ENCODE measurements around the gene AGAP1. TPM values are rescaled to one million over a fixed set of nuclear protein-coding genes. Genes with fewer than 3 reads are reported as not detected.
"Not testable (repeated sequence)": the region's sequence is repeated elsewhere in the genome, so short reads cannot be mapped to it uniquely, and the experiment has no call there.

Gene AGAP1
- total RNA-seq, 1 donor from 2014 or later = 17.5 TPM

- no peak overlapping the region for H3K4me3 ChIP-seq (ENCODE audit: low read depth, low read length)
- no peak for DNase-seq (ENCODE audit: low read depth)
These were observed 637.3 kb downstream of the AGAP1 start for GRCh38 chr2:236131073-236131692.

DNA sequence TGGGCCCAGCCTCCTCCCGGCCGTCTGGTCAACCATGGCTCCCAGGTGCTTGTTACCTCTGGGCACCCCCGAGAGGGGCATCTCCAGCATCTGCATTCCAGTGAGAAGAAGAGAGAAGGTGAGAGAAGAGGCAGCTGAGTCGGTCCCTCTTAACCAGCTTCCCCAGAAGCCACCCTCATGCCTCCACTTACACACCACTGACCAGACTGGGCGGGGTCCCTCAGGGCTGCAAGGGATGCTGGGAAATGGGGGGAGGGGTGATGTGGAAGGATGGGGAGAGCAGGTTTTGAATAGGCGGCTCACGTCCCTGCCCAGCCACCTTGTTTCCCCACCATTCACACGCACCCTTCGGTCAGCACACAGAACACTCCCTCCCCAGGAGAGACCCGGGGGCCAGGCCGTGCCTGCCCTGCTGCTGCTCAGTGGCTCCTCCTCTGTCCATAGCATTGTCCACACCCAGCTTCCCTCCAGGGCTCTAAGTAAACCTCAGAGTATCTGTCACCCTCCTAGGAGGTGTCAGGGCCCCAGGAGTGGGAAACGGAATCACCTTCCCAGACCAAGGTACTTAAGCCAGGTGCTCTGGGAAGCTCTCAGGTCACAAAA is 639.7 kb downstream of the AGAP1 start:
- no peak overlapping the region for H3K4me3 ChIP-seq (ENCODE audit: low read depth, low read length)
- TF ChIP-seq, protein P1, sequence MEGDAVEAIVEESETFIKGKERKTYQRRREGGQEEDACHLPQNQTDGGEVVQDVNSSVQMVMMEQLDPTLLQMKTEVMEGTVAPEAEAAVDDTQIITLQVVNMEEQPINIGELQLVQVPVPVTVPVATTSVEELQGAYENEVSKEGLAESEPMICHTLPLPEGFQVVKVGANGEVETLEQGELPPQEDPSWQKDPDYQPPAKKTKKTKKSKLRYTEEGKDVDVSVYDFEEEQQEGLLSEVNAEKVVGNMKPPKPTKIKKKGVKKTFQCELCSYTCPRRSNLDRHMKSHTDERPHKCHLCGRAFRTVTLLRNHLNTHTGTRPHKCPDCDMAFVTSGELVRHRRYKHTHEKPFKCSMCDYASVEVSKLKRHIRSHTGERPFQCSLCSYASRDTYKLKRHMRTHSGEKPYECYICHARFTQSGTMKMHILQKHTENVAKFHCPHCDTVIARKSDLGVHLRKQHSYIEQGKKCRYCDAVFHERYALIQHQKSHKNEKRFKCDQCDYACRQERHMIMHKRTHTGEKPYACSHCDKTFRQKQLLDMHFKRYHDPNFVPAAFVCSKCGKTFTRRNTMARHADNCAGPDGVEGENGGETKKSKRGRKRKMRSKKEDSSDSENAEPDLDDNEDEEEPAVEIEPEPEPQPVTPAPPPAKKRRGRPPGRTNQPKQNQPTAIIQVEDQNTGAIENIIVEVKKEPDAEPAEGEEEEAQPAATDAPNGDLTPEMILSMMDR (conservative IDR thresholded peaks at IDR 0.05; ENCODE audit: low read depth, low read length) = peak; percentile 7
- no peak for DNase-seq (ENCODE audit: low read depth)

More at GRCh38 chr2:236131073-236131692, 637.3 kb downstream of the AGAP1 start:
- TF ChIP-seq, protein P1 (conservative IDR thresholded peaks at IDR 0.05; ENCODE audit: low read depth, low read length) = no peak

DNA sequence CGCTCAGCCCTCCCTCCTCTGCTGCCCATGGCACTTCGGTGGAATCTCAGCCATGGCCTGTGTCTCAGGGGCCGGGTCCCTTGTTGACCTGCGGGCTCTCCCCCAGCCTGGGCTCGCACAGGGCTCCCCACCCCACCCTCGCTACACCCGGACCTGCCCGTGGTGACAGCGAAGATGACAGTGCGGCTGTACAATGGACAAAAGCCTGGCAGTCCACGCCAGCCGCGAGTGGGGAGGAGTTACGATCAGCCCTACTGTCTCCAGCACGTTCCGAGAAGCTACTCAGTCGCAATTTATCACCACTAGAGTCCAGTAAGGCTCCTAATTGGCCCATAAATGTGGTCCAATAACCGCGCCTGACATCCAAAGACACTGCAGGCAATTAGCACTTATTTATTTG is 642.7 kb downstream of the AGAP1 start:
- TF ChIP-seq, protein P1 (conservative IDR thresholded peaks at IDR 0.05; ENCODE audit: low read depth, low read length) = no peak
- no peak for DNase-seq (ENCODE audit: low read depth)
- H3K4me3 ChIP-seq (ENCODE audit: low read depth, low read length) = no peak overlapping the region

DNA sequence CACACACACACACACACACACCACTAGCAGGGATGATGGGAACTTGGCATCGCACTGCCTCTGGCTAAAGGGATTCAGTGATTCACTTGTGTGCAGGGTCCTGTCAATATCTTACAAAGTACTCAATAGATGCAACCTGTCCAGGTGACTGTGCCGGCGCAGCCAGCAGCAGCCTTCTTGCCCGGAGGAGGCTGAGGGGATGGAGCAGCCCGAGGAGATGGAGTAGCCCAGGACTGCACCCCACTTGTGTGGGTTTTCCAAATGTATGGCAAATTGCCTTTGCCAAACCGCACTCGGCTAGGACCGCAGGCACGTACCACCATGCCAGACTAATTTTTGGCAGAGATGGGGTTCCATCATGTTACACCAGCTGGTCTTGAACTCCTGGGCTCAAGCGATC is 643.2 kb downstream of the AGAP1 start:
- no peak for DNase-seq (ENCODE audit: low read depth)
- TF ChIP-seq, protein P1 (conservative IDR thresholded peaks at IDR 0.05; ENCODE audit: low read depth, low read length) = no peak
- H3K4me3 ChIP-seq (ENCODE audit: low read depth, low read length) = no peak overlapping the region

DNA sequence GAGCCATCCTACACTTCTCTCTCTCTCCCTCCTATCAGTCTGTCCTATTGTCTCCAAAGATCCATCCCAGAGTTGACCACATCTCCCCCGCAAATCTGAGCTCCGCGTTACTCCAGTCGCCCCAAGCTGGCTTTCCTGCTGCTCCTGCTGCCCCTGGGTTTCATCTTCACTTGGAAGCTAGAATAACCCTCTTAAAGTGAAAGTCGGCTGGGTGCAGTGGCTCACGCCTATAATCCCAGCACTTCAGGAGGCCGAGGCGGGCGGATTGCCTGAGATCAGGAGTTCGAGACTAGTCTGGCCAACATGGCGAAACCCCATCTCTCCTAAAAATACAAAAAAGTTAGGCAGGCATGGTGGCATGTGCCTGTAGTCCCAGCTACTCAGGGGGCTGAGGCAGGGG is 647.8 kb downstream of the AGAP1 start:
- not testable (repeated sequence) for H3K4me3 ChIP-seq (ENCODE audit: low read depth, low read length); DNase-seq (ENCODE audit: low read depth)

- no peak overlapping the region for H3K4me3 ChIP-seq (ENCODE audit: low read depth, low read length)
- TF ChIP-seq, protein P1 (conservative IDR thresholded peaks at IDR 0.05; ENCODE audit: low read depth, low read length) = no peak
- DNase-seq (ENCODE audit: low read depth) = no peak
These were observed 650.0 kb downstream of the AGAP1 start for GRCh38 chr2:236143811-236144210.

DNA sequence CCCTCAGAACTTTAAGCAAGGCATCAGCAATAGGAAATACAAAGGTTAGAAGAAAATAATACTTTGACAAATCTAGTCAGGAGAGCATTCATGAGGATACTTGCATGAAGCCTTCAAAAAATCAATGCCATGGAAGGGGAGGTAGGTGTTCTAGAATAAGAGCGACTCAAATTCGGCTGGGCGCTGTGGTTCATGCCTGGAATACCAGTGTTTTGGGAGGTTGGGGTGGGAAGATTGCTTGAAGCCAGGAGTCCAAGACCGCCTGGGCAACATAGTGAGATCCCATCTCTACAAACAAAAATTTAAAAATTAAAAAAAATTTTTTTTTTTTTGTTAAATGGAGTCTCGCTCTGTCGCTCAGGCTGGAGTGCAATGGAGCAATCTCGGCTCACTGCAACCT is 652.6 kb downstream of the AGAP1 start:
- DNase-seq (ENCODE audit: low read depth) = no peak
- TF ChIP-seq, protein P1 (conservative IDR thresholded peaks at IDR 0.05; ENCODE audit: low read depth, low read length) = no peak
- no peak overlapping the region for H3K4me3 ChIP-seq (ENCODE audit: low read depth, low read length)

Measured in epithelial cell of proximal tubule (primary cell).